Hippocampal formation (tissue), 2 donors: ENCODE data around the gene SDHD.

ENCODE experiments used
- DNase-seq, 2 donors: peaks; one replicate each; lab custom pipeline; 2025; lab: John Stamatoyannopoulos, UW

The SDHD gene

GRCh38 chr11:112103446-112103845 lies 16.8 kb downstream of the SDHD start:
- no peak for DNase-seq

GRCh38 chr11:112106070-112106469 lies 19.4 kb downstream of the SDHD start:
- no peak for DNase-seq

GRCh38 chr11:112113539-112114457 lies 27.1 kb downstream of the SDHD start:
- peak in 1 of 2 donors; percentile 86 for DNase-seq

GRCh38 chr11:112114460-112114859 lies 27.8 kb downstream of the SDHD start:
- no peak for DNase-seq

GRCh38 chr11:112115386-112115785 lies 28.7 kb downstream of the SDHD start:
- DNase-seq: no peak

- DNase-seq: no peak
These were observed 31.5 kb downstream of the SDHD start for GRCh38 chr11:112118176-112118575.

GRCh38 chr11:112121981-112122615 lies 35.4 kb downstream of the SDHD start:
- DNase-seq: no peak

- no peak for DNase-seq
These were observed 36.5 kb downstream of the SDHD start for GRCh38 chr11:112123129-112123528.

GRCh38 chr11:112127056-112127455 lies 40.4 kb downstream of the SDHD start:
- no peak for DNase-seq

- DNase-seq: peak; percentile 10 to 18
These were observed 41.9 kb downstream of the SDHD start for GRCh38 chr11:112128483-112129121.

- DNase-seq: peak in 1 of 2 donors; percentile 33
These were observed 43.0 kb downstream of the SDHD start for GRCh38 chr11:112129656-112130055.

GRCh38 chr11:112132737-112133136 lies 46.1 kb downstream of the SDHD start:
- DNase-seq: no peak

GRCh38 chr11:112134473-112134872 lies 47.8 kb downstream of the SDHD start:
- DNase-seq: no peak

- DNase-seq: no peak
These were observed 56.9 kb downstream of the SDHD start for GRCh38 chr11:112143597-112143996.
